GM18526 (cell line): ENCODE data around the gene PEX13.

ENCODE experiments used
- POLR2A ChIP-seq: IDR thresholded peaks from 3 replicates; pipeline ENCODE4 v1.6.1; 2011; ENCODE audit not compliant: insufficient read length; ENCODE audit errors: extremely low read depth

Gene PEX13

GRCh38 chr2:61017556-61018317, at the start of gene PEX13, which contains the start of gene PUS10:
Gene PEX13 (plus strand): TSS chr2:61017720. CDS start chr2:61017760, 40 bp downstream.
Gene PUS10 (minus strand): TSS chr2:61018255. CDS start chr2:61011890, 6,365 bp downstream.
- peak; percentile 67 for TF ChIP-seq POLR2A

- no peak for TF ChIP-seq POLR2A
Observed at GRCh38 chr2:60972889-60973656, 44.4 kb upstream of the PEX13 start.

GRCh38 chr2:60973705-60974104, 43.8 kb upstream of the PEX13 start:
- no peak for TF ChIP-seq POLR2A

- TF ChIP-seq POLR2A = no peak
Observed at GRCh38 chr2:60974652-60975051, 42.9 kb upstream of the PEX13 start.

- TF ChIP-seq POLR2A = no peak
Observed at GRCh38 chr2:60976256-60976850, 41.2 kb upstream of the PEX13 start.

GRCh38 chr2:60976875-60977561, 40.5 kb upstream of the PEX13 start:
- no peak for TF ChIP-seq POLR2A

GRCh38 chr2:60977562-60977895, 40.0 kb upstream of the PEX13 start:
- TF ChIP-seq POLR2A = no peak

- no peak for TF ChIP-seq POLR2A
Observed at GRCh38 chr2:60979231-60979630, 38.3 kb upstream of the PEX13 start.

- no peak for TF ChIP-seq POLR2A
Observed at GRCh38 chr2:60980071-60980815, 37.3 kb upstream of the PEX13 start.

GRCh38 chr2:60984720-60985119, 32.8 kb upstream of the PEX13 start:
- TF ChIP-seq POLR2A = no peak

- TF ChIP-seq POLR2A = no peak
Observed at GRCh38 chr2:60987041-60987440, 30.5 kb upstream of the PEX13 start.

- TF ChIP-seq POLR2A = no peak
Observed at GRCh38 chr2:60989259-60989658, 28.3 kb upstream of the PEX13 start.

- no peak for TF ChIP-seq POLR2A
Observed at GRCh38 chr2:60991644-60992043, 25.9 kb upstream of the PEX13 start.

- TF ChIP-seq POLR2A = no peak
Observed at GRCh38 chr2:60992985-60993392, 24.5 kb upstream of the PEX13 start.

- TF ChIP-seq POLR2A = no peak
Observed at GRCh38 chr2:60994131-60994530, 23.4 kb upstream of the PEX13 start.
